Tibial artery (tissue), 4 donors: ENCODE results near the gene PTPRJ.

Source experiments
- DNase-seq, 2 donors: peaks; one replicate each; pipeline ENCODE4 v3.0.0-alpha.2; 2019
- H3K27ac ChIP-seq, 2 donors: fragments of 200-600 bp; sonication (generic) in 1 of 2; 1 replicate in 1 of 2; 2 replicates in 1 of 2; pipeline ENCODE4 v1.5.1; 2018 to 2019; ENCODE audit warnings: mild to moderate bottlenecking in 1 of 2
- H3K27me3 ChIP-seq, 2 donors: fragments of 200-600 bp; sonication (generic) in 1 of 2; one replicate each; pipeline versions ENCODE4 v1.5.1 to v1.6.0; 2016 to 2019
- H3K36me3 ChIP-seq, 3 donors: fragments of 200-600 bp; sonication (generic) in 2 of 3; one replicate each; pipeline ENCODE4 v1.5.1; 2016 to 2019; ENCODE audit warnings: mild to moderate bottlenecking in 2 of 3
- H3K4me1 ChIP-seq, 4 donors: fragments of 200-600 bp; sonication (generic) in 2 of 4; 1 replicate in 3 of 4; 2 replicates in 1 of 4; pipeline ENCODE4 v1.5.1; 2016 to 2019
- H3K4me3 ChIP-seq, 2 donors: fragments of 200-600 bp; sonication (generic) in 1 of 2; 1 replicate in 1 of 2; 2 replicates in 1 of 2; pipeline ENCODE4 v1.5.1; 2018 to 2019; ENCODE audit warnings: mild to moderate bottlenecking in 2 of 2
- H3K9me3 ChIP-seq, 3 donors: fragments of 200-600 bp; sonication (generic) in 1 of 3; one replicate each; pipeline ENCODE4 v1.5.1; 2016 to 2019
- intact Hi-C: fragments of 100-400 bp; cut with DNase I; formaldehyde crosslinking; loops from one replicate; pipeline ENCODE4 v1.15.0; 2023; ENCODE audit warnings: low total_unique reads
- TF ChIP-seq, protein P1 (sequence below), 2 experiments: fragments of 200-600 bp in 1 of 2; fragments of 450-650 bp in 1 of 2; IDR thresholded peaks; one replicate each; pipeline ENCODE4 v1.5.1; 2017 to 2019; ENCODE audit warnings: antibody characterized with exemption in 2 of 2, mild to moderate bottlenecking in 1 of 2, moderate library complexity in 1 of 2

Gene PTPRJ

DNA sequence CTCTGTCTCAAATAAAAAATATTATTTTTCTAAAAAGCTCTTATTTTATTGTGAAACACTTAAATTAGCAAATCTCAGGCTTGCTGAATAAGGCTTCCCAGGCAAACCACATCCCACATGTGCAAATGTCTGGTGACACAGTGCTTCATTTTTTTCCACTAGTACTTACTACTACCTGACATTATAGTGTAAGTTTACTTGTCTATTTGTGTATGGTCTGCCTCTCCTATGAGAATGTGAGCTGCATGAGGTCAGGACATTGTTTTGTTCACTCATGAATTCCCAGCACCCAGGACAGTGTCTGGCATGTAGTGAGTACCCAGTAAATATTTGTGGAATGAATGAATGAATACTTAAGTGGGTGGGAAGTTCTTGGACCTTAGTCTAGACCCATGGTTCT is 103.1 kb downstream of the PTPRJ start:
- H3K9me3 ChIP-seq = no peaks in the 10 kb centered on the region
- intact Hi-C loops = no loop called here
- no peak for DNase-seq
- no peaks in the 10 kb centered on the region for H3K27me3 ChIP-seq
- no peak overlapping the region for H3K4me3 ChIP-seq
- TF ChIP-seq, protein P1, sequence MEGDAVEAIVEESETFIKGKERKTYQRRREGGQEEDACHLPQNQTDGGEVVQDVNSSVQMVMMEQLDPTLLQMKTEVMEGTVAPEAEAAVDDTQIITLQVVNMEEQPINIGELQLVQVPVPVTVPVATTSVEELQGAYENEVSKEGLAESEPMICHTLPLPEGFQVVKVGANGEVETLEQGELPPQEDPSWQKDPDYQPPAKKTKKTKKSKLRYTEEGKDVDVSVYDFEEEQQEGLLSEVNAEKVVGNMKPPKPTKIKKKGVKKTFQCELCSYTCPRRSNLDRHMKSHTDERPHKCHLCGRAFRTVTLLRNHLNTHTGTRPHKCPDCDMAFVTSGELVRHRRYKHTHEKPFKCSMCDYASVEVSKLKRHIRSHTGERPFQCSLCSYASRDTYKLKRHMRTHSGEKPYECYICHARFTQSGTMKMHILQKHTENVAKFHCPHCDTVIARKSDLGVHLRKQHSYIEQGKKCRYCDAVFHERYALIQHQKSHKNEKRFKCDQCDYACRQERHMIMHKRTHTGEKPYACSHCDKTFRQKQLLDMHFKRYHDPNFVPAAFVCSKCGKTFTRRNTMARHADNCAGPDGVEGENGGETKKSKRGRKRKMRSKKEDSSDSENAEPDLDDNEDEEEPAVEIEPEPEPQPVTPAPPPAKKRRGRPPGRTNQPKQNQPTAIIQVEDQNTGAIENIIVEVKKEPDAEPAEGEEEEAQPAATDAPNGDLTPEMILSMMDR (IDR thresholded peaks at IDR 0.05) = no peak
- no peaks in the 10 kb centered on the region for H3K36me3 ChIP-seq
- no peak overlapping the region for H3K27ac ChIP-seq
- H3K4me1 ChIP-seq = peaks cover 0 to 26% (median 18%) of the 10 kb centered on the region in 4 donors

DNA sequence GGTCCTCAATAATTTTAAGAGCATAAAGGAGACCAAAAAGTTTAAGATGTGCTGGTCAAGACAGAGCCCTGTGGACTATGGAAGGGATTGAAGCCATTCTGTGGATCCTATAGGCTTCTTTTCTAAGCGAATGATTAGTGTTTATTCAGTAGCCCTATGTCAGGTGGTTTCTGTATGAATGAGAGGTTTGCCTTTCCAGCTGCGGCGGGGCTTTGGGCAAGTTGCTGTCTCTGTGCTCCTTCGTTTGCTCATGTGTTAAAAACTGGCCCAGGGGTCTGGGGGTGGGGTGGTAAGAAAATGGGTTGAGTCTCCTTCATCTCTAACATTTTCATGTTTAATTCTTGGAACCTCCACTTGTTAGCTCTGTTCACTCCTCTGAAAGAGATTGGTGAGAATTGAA is 105.3 kb downstream of the PTPRJ start:
- intact Hi-C loops = no loop called here
- TF ChIP-seq, protein P1 (IDR thresholded peaks at IDR 0.05) = no peak
- Histone ChIP-seq H3K36me3 (no peaks in the 10 kb centered on the region), H3K4me3 (no peak overlapping the region), H3K27ac (no peak overlapping the region), H3K9me3 (no peaks in the 10 kb centered on the region), H3K27me3 (no peaks in the 10 kb centered on the region), H3K4me1 (peaks cover 0 to 24% (median 18%) of the 10 kb centered on the region in 4 donors)
- DNase-seq = no peak

- TF ChIP-seq, protein P1 (IDR thresholded peaks at IDR 0.05) = no peak
- Histone ChIP-seq H3K9me3 (no peaks in the 10 kb centered on the region), H3K27me3 (no peaks in the 10 kb centered on the region), H3K4me1 (peaks cover 0 to 11% (median 9%) of the 10 kb centered on the region in 4 donors), H3K27ac (no peak overlapping the region), H3K36me3 (no peaks in the 10 kb centered on the region), H3K4me3 (no peak overlapping the region)
- intact Hi-C loops = no loop called here
- no peak for DNase-seq
Measured at GRCh38 chr11:48087422-48087821, 107.1 kb downstream of the PTPRJ start.

DNA sequence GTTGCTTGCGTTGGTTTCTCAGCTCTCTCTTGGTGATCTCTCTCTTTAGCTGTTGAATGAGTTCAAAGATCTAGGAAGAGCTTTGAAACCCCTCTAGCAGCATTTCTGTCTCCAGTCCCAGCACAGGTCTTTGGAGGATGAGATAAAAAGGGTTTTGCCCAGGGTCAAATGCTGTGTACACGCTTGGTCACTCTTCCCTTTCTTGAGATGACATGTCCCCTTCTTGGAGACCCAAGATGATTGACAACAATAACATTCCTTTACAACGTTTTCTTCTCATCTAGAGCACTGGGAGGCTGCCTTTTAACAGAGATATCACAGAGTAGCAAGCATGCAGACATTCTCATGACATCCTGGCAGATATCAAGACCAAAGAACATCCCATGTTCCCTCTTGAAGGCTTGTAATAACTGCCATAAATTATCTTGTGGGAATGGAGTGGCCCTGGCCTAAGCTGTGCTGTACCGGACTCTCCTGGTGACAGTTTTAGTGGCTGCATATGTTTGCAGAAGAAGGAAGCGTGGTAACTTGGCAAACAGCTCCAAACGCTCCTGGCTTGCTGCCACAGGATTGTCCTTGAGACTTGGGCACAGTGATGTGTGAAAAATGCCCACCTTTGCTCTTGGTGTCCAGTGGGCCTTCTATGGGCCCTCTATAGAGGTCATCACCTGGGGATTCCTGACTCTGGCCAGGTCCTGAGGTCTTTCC is 107.8 kb downstream of the PTPRJ start:
- H3K9me3 ChIP-seq = no peaks in the 10 kb centered on the region
- H3K4me3 ChIP-seq = no peak overlapping the region
- H3K27me3 ChIP-seq = no peaks in the 10 kb centered on the region
- H3K4me1 ChIP-seq = peaks cover 0 to 11% (median 9%) of the 10 kb centered on the region in 4 donors
- intact Hi-C loops = loop anchor here (2.0 kb wide), 1 partner anchor 37 kb away; no protein-coding TSS in a partner anchor
- no peak overlapping the region for H3K27ac ChIP-seq
- no peaks in the 10 kb centered on the region for H3K36me3 ChIP-seq
- TF ChIP-seq, protein P1 (IDR thresholded peaks at IDR 0.05) = no peak
- peak in 1 of 2 donors; percentile 44 for DNase-seq

- peaks cover 0 to 11% (median 9%) of the 10 kb centered on the region in 4 donors for H3K4me1 ChIP-seq
- H3K36me3 ChIP-seq = no peaks in the 10 kb centered on the region
- no peak for DNase-seq
- H3K27ac ChIP-seq = no peak overlapping the region
- TF ChIP-seq, protein P1 (IDR thresholded peaks at IDR 0.05) = no peak
- no peaks in the 10 kb centered on the region for H3K9me3 ChIP-seq
- no peak overlapping the region for H3K4me3 ChIP-seq
- intact Hi-C loops = loop anchor here (2.0 kb wide), 1 partner anchor 36 kb away; no protein-coding TSS in a partner anchor
- no peaks in the 10 kb centered on the region for H3K27me3 ChIP-seq
Measured at GRCh38 chr11:48088682-48089050, 108.3 kb downstream of the PTPRJ start.
